Skin of body (tissue), 2 donors: ENCODE results near the gene DHRS9. TPM values are rescaled to one million over a fixed set of nuclear protein-coding genes. Genes with fewer than 3 reads are reported as not detected.
"Not testable (repeated sequence)": the region's sequence is repeated elsewhere in the genome, so short reads cannot be mapped to it uniquely, and the experiment has no call there.

Experiments used
- DNase-seq: peaks from one replicate; lab custom pipeline; 2025; lab: John Stamatoyannopoulos, UW
- total RNA-seq: library from RNA; depleted of rRNA; stranded (reverse); fragments of >200 nt; gene quantifications from one replicate; pipeline ENCODE4 v1.2.3, GENCODE V29; 2014

The DHRS9 gene
- 1.6 TPM for total RNA-seq

DNA sequence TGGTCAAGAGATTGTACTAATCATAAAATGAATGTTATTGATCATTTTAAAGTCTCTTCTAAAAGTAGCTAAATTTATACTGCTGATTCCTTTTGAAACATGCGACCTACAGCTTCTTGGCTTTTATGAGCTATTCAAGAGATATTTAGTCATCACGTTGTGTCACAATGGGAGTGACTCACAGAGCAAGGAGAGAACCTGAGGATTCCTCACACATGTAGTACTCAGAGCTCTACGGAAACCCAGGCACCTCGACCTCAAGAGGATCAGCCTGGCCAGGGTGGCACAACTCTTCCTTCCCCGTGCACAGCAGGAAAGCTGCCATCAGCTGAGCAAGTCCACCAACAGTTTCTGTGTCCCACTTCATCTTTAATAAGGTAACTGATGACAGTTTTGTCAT, at the start of gene DHRS9:
TSS of gene DHRS9 (plus strand) at position 223 of the 400 bp plus-strand sequence. CDS start 12,019 bp downstream, outside the sequence.
- no peak for DNase-seq

DNA sequence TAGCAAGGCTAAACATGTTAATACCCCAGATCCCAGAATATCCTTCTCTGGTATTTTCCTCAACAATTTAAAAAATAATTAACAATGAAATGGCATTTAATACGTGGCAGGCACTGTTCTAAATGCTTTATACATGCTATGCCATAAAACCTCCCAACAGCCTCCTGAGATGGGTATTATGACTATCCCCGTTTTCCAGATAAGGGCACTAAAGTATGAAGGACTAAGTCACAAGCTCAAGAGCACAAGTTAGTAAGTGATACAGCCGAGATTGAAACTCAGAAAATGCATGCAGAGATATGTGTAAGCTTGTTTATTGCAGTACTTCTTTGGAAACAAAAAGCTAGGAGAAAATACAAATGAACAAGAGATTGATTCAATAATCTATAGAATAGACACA, 46.2 kb upstream of the DHRS9 start:
- no peak for DNase-seq

- no peak for DNase-seq
Observed at GRCh38 chr2:169026056-169026455, 43.3 kb upstream of the DHRS9 start.

DNA sequence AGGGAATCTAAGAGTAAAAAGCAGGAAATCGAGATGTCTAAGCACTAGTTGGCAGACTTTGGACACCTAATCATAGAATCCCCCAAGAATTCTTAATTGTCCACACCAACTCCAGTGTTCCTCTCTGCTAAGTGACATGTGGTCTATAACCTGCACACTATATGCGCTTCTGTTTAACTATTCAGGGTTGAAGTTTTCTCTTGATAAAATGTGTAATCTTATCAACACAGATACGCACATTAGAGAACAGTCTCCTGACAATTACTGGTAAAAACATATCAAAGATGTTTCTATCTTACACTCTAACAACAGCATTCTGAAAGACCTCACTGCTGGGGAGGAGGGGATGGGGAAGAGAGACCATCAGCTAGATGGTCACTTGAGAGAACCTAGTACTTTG, 42.1 kb upstream of the DHRS9 start:
- DNase-seq: no peak

DNA sequence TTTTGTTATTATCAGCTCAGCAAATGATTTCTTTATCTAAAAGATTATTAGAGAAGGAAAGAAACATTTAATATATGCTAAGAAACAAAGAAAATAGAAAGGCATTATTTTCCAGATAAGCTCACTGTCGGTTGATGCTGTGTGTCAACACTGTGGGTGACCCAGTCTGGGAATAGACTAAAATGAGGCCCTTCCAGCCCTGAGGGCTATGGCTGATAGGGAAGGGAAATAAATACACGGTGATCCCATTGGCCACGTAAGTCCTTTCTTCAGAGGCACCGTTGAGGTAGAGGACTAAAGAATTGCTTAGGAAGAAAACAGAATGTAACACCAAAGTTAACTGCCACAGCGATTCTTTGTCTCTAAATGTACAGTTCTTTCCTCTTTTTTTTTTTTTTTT, 40.0 kb upstream of the DHRS9 start:
- no peak for DNase-seq

DNA sequence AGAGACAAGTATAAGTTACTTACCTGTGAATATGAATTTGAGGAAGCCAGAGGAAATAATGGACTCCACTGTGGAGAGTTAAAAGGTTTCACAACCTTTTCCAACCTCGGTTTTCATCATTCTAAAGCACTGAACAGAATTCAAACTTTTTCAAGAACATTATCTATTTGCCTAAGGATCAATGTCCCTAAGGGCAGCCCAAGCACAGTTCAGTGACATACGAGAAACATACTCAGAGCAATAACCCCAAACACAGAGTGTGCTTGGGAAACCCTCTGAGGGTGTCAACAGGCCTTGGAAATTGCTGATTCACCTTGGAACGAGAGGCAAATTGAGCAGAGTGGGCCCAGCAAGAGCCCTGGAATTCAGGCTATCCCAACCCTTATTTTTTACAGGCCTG, 38.2 kb upstream of the DHRS9 start, which contains the start of gene ABCB11:
TSS of gene ABCB11 (minus strand) at position 123 of the 400 bp plus-strand sequence. CDS start 13,199 bp downstream, outside the sequence.
- DNase-seq: no peak

DNA sequence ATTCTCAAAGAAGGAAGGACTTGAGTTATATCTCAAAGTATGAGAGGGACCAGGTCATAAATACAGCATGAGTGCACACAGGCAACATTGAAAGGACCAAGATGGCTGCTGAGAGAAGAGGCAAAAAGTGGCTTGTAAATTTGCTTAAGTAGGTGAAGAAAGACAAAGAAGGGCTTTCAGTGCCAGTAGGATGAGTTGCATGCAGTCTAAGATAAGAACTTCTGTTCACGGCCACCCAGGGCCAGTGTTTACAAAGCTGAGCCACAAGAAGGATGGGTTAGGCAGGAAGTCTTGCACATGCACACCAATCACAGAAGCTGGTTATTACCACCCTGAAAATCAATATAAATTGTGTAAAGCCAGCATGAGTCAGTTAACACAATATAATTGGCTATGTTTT, 35.1 kb upstream of the DHRS9 start:
- no peak for DNase-seq

GRCh38 chr2:169034984-169035544, 34.3 kb upstream of the DHRS9 start:
- no peak for DNase-seq

DNA sequence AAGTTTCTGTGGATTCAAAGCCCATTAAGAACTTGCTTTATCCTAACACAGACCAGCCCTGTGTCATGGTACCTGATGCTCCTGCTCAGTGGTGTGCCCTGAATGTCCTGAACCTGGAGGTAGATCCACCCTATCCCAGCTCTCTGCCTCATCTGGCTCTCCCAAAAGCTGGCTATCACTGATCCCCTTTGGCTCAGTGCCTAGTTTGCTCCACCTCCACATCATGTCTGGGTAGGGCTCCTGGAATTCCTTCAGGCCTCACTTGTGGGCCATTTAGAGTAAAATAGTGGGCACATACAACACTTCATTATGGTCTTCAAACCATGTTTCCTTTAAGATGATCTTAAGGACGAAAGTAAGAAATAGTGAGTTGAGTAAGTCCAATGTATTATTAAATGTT, 33.5 kb upstream of the DHRS9 start:
- no peak for DNase-seq

DNA sequence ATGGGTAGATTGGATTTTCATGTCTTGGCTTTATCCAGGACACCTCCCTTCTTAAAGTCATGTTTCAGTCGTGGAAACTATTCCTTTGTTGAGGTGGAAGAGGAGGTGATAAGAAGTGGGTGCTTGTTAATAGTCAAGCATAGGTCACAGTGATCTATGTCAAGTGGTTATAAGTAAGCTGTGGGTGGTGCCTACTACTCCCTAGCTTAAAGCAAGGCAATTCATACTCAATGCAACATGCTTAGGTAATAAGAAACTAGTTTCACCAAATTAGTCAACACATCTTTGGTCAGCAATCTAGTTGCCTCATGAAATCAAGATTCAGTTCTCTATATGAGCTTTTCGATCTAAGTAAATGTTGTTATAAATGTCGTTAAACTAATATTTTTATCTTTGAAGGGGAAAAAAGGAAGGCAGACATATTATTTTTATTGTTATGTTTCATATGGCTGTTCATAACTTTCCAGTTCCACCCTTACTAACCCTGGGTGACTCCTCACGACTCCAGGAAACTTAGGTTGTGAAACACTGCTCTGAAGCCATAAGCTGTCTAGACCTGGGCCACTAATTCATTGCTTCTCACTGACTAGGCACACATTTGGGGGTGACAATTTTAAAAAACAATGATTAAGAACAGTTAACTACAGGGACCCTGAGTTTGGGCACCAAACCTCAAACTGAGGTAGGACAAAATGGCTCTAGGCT, 32.5 kb upstream of the DHRS9 start:
- no peak for DNase-seq

DNA sequence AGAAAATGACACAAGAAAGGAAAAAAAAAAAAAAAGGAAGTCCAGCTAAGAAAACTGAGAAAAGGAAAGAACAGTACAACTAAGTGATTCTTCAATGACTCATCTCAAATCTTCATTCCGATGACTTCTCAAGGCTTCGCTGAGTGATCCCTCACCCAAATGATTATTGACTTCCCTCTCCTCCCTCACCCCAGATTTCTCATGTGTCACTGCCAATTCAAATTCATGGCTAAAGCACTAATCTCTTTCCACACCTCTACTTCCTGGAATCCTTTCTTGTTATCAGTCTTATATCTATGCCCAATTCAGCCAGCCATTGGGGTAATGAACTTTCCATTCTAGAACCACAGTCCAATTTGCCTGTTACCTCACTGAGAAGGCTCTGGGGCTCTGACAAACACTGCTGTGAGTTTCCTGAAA, 31.0 kb upstream of the DHRS9 start:
- no peak for DNase-seq

DNA sequence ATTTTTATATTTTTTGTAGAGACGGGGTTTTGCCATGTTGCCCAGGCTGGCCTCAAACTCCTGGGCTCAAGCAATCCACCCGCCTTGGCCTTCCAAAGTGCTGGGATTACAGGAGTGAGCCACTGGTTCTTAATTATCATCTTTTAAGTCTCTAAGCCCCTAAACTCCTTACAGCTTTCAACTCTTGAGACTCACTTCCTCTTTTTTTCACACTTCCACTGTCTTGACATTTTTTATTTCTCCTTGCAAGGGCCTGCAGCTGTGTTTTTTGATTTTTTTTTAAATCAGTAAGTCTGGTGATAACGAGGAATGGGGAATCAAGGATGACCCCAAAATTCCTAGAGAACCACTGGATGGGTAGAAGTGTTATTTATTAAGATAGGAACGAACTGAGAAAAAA, 29.7 kb upstream of the DHRS9 start:
- DNase-seq: no peak

- no peak for DNase-seq
Observed at GRCh38 chr2:169041594-169041993, 27.8 kb upstream of the DHRS9 start.

DNA sequence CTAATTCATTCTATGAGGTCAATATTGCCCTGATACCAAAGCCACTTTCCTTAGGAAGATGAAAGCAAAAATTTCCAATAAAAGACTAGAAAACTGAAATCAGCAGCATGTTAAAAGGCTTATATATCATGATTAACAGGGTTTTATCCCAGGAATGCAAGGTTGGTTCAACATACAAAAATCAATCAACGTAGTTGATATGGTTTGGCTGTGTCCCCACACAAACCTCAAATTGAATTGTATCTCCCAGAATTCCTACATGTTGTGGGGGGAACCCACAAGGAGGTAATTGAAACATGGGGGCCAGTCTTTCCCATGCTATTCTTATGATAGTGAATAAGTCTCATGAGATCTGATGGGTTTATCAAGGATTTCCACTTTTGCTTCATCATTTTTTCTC, 26.5 kb upstream of the DHRS9 start:
- DNase-seq: no peak

DNA sequence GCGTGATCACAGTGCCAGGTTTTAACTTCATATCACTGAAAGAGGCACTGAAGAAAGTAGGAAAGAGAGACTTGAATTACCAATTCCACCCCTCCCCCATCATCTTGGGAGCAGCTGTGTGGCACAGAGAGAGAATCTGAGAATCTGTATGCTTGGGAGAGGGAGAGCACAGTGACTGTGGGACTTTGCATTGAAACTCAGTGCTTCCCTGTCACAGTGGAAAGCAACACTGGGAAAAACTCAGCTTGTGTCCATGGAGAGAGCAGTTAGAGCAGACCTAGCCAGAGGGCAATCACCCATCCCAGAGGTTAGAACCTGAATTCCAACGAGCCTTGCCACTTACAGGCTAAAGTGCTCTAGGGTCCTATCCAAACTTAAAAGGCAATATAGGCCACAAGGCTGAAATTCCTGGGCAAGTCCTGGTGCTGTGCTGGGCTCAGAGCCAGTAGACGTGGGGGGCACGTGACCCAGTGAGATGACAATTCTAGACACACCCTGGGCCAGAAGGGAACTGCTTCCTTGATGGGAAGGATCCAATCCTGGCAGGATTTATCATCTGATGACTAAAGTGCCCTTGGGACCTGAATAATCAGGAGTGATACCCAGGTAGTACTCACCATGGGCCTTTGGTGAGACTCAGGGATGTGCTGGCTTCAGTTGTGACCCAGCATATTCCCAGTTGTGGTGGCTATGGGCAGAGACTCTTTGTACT, 22.8 kb upstream of the DHRS9 start:
- no peak for DNase-seq

DNA sequence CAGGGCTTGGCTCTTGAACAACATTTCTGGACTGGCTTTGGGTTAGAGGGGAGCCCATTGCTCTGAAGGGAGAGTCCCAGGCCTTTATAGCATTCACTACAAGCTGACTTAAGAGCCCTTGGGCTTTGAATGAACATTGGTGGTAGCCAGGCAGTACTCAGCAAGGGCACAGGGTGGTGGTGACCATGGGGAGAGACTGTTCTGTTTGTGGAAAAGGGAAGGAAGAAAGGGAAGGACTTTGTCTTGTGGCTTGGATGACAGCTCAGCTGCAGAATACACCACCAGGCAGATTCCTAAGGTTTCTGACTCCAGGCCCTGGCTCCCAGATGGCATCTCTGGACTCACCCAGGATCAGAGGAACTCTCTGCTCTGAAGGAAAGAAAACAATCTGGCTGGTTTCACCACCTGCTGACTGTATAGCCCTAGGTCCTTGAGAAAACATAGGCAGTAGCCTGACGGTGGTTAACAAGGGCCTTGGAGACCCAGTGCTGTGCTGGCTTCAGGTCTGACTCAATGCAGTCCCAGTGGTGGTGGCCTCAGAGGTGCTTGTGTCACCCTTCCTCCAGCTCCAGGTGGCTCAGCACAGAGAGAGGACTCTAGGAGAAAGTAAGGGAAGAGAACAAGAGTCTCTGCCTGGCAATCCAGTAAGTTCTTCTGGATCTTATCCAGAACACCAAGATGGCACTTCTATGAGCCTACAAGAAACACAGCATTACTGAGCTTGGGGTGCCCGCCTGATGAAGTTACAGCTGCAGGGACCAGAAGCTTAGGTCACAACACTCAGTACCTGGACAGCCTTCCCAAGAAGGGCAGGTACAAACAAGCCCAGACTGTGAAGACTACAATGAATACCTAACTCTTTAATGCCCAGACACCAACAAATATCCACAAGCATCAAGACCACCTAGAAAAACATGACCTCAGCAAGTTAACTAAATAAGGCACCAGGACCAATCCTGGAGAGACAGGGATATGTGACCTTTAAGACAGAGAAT, 21.8 kb upstream of the DHRS9 start:
- DNase-seq: no peak

- DNase-seq: no peak
Observed at GRCh38 chr2:169049142-169049541, 20.2 kb upstream of the DHRS9 start.

- DNase-seq: no peak
Observed at GRCh38 chr2:169050476-169051240, 18.7 kb upstream of the DHRS9 start.

DNA sequence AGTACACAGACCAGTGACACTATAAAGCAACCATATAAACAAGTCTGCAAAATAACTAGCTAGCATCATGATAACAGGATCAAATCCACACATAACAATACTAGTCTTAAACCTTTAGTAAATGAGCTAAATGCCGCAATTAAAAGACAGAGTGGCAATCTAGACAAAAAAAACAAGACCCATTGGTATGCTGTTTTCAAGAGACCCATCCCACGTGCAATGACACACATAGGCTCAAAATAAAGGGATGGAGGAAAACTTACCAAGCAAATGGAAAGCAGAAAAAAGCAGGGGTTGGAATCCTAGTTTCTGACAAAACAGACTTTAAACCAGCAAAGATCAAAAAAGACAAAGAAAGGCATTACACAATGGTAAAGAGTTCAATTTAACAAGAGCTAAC, 14.8 kb upstream of the DHRS9 start:
- not testable (repeated sequence) for DNase-seq

GRCh38 chr2:169064199-169064598, 5.2 kb upstream of the DHRS9 start:
- not testable (repeated sequence) for DNase-seq

- DNase-seq: no peak
Observed at GRCh38 chr2:169065422-169065821, 3.9 kb upstream of the DHRS9 start.
